Bronchial epithelial cell (primary cell): ENCODE results near the gene ILK. TPM values are rescaled to one million over a fixed set of nuclear protein-coding genes. Genes with fewer than 3 reads are reported as not detected.

Source experiments
- DNase-seq: peaks from one replicate; pipeline ENCODE4 v3.0.0-alpha.2; 2010; ENCODE audit warnings: low read depth
- FAIRE-seq: peaks from 2 replicates; lab custom pipeline; 2011; peaks lifted over from hg19 to GRCh38; lab: Jason Lieb, UNC
- H3K27me3 ChIP-seq: 2 replicates; pipeline ENCODE4 v1.5.1; 2011; ENCODE audit warnings: low read length; ENCODE audit not compliant: control insufficient read depth, insufficient read depth
- H3K36me3 ChIP-seq: 2 replicates; pipeline ENCODE4 v1.5.1; 2011; ENCODE audit warnings: low read length; ENCODE audit not compliant: control insufficient read depth, insufficient read depth
- H3K4me3 ChIP-seq: 2 replicates; pipeline ENCODE4 v1.5.1; 2011; ENCODE audit warnings: mild to moderate bottlenecking, low read depth, low read length, control low read depth
- CTCF ChIP-seq: IDR thresholded peaks from 2 replicates; pipeline ENCODE4 v1.5.1; 2011; ENCODE audit warnings: mild to moderate bottlenecking, moderate library complexity, low read length, control low read depth, inconsistent platforms; ENCODE audit not compliant: insufficient read depth, severe bottlenecking
- total RNA-seq: library from RNA; depleted of rRNA; stranded (reverse); fragments of >200 nt; gene quantifications from 2 replicates; pipeline ENCODE4 v1.2.1, GENCODE V29; 2014

ILK gene
- total RNA-seq, 1 donor from 2014 or later = 70.3 TPM

- Histone ChIP-seq H3K36me3 (peaks cover 22% of the 10 kb centered on the region), H3K27me3 (no peaks in the 10 kb centered on the region), H3K4me3 (no peak overlapping the region)
- TF ChIP-seq CTCF = no peak
- FAIRE-seq (no peak), DNase-seq (peak; percentile 86)
These were observed 3.1 kb downstream of the ILK start for GRCh38 chr11:6606471-6607189.

- peaks cover 22% of the 10 kb centered on the region for H3K36me3 ChIP-seq
- no peak for FAIRE-seq
- H3K27me3 ChIP-seq = no peaks in the 10 kb centered on the region
- no peak for DNase-seq
- TF ChIP-seq CTCF = no peak
- H3K4me3 ChIP-seq = no peak overlapping the region
These were observed 3.7 kb downstream of the ILK start for GRCh38 chr11:6607190-6607795.

- DNase-seq (no peak), FAIRE-seq (no peak)
- H3K4me3 ChIP-seq = no peak overlapping the region
- H3K27me3 ChIP-seq = no peaks in the 10 kb centered on the region
- no peak for TF ChIP-seq CTCF
- H3K36me3 ChIP-seq = peaks cover 22% of the 10 kb centered on the region
These were observed 4.4 kb downstream of the ILK start for GRCh38 chr11:6608011-6608410.

GRCh38 chr11:6608726-6609501, 5.3 kb downstream of the ILK start:
- no peak for FAIRE-seq
- no peak for TF ChIP-seq CTCF
- no peak for DNase-seq

GRCh38 chr11:6609502-6610015, 6.0 kb downstream of the ILK start:
- Histone ChIP-seq H3K4me3 (no peak overlapping the region), H3K27me3 (no peaks in the 10 kb centered on the region), H3K36me3 (peaks cover 22% of the 10 kb centered on the region)
- FAIRE-seq (no peak), DNase-seq (no peak)
- no peak for TF ChIP-seq CTCF

More at GRCh38 chr11:6608726-6609501, 5.3 kb downstream of the ILK start:
- Histone ChIP-seq H3K36me3 (peaks cover 22% of the 10 kb centered on the region), H3K27me3 (no peaks in the 10 kb centered on the region), H3K4me3 (no peak overlapping the region)
